DND-41 (cell line): ENCODE measurements around the gene EPHB4.

Experiments
- ATAC-seq: fragments of 200-7000 bp; cut with Tn5 transposase; 3 replicates; pipeline ENCODE4 v1.9.1; 2021; ENCODE audit warnings: low read depth; ENCODE audit not compliant: insufficient read depth
- DNase-seq: peaks from one replicate; pipeline ENCODE4 v3.0.0-alpha.2; 2020
- H2AFZ ChIP-seq: 2 replicates; pipeline ENCODE4 v1.6.0; 2012; ENCODE audit warnings: low read depth, low read length
- H3K27ac ChIP-seq: 2 replicates; pipeline ENCODE4 v1.5.1; 2012; ENCODE audit warnings: low read length, inconsistent platforms
- H3K27me3 ChIP-seq: fragments of 200-600 bp; sonication (generic); 2 replicates; pipeline ENCODE4 v1.6.0; 2012; ENCODE audit warnings: low read length, mild to moderate bottlenecking, inconsistent platforms; ENCODE audit not compliant: insufficient read depth, poor library complexity
- H3K36me3 ChIP-seq: 2 replicates; pipeline ENCODE4 v1.5.1; 2012; ENCODE audit warnings: low read length, inconsistent platforms; ENCODE audit not compliant: insufficient read depth
- H3K4me1 ChIP-seq: 2 replicates; pipeline ENCODE4 v1.5.1; 2012; ENCODE audit warnings: mild to moderate bottlenecking, low read length; ENCODE audit not compliant: insufficient read depth
- H3K4me2 ChIP-seq: 2 replicates; pipeline ENCODE4 v1.6.0; 2012; ENCODE audit warnings: mild to moderate bottlenecking, moderate library complexity, low read length, inconsistent platforms; ENCODE audit not compliant: insufficient read depth
- H3K4me3 ChIP-seq, 2 experiments: fragments of 200-600 bp in 1 of 2; shearing (Covaris generic) in 1 of 2; 2 replicates each; pipeline ENCODE4 v1.5.1; 2012 to 2016; ENCODE audit warnings: inconsistent platforms in 2 of 2, low read length in 2 of 2, mild to moderate bottlenecking in 2 of 2, low read depth in 1 of 2, moderate library complexity in 1 of 2
- H3K79me2 ChIP-seq: 2 replicates; pipeline ENCODE4 v1.6.0; 2012; ENCODE audit warnings: low read length, inconsistent platforms; ENCODE audit not compliant: insufficient read depth
- H3K9ac ChIP-seq: 2 replicates; pipeline ENCODE4 v1.6.0; 2012; ENCODE audit warnings: low read depth, mild to moderate bottlenecking, inconsistent platforms, low read length, moderate library complexity
- H3K9me3 ChIP-seq: 2 replicates; pipeline ENCODE4 v1.5.1; 2012; ENCODE audit warnings: low read length, moderate library complexity, mild to moderate bottlenecking, inconsistent platforms; ENCODE audit not compliant: insufficient read depth, severe bottlenecking
- H4K20me1 ChIP-seq: 2 replicates; pipeline ENCODE4 v1.6.0; 2012; ENCODE audit warnings: low read length; ENCODE audit not compliant: insufficient read depth
- EZH2 ChIP-seq: IDR thresholded peaks from 3 replicates; pipeline ENCODE4 v1.6.1; 2012; ENCODE audit warnings: borderline replicate concordance, low read depth, mild to moderate bottlenecking, moderate library complexity, low read length, inconsistent platforms; ENCODE audit not compliant: severe bottlenecking
- TF ChIP-seq, protein P1 (sequence below): IDR thresholded peaks from 2 replicates; pipeline ENCODE4 v1.5.1; 2012; ENCODE audit warnings: borderline replicate concordance, low read length, moderate library complexity, mild to moderate bottlenecking; ENCODE audit not compliant: poor library complexity, severe bottlenecking; ENCODE audit errors: extremely low read depth

The EPHB4 gene

DNA sequence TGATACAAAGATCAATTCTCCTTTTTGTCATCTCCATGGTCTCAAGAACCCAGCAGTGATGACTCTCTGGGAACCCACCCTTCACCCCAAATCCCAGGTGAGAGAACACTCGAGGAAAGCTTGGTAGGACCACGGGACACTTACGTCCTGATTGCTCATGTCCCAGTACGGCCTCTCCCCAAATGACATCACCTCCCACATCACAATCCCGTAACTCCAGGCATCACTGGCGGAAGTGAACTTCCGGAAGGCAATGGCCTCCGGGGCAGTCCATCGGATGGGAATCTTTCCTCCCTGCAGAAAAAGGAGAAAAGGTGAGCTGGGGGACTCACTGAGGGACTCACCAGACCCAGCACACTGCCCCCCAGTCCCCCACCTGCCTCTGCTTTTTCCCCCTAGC is 21.0 kb downstream of the EPHB4 start:
- H3K4me1 ChIP-seq: no peaks in the 10 kb centered on the region
- H3K36me3 ChIP-seq: no peaks in the 10 kb centered on the region
- DNase-seq: no peak
- H3K4me3 ChIP-seq: no peak overlapping the region
- no peak overlapping the region for H3K4me2 ChIP-seq
- TF ChIP-seq EZH2: no peak
- TF ChIP-seq, protein P1, sequence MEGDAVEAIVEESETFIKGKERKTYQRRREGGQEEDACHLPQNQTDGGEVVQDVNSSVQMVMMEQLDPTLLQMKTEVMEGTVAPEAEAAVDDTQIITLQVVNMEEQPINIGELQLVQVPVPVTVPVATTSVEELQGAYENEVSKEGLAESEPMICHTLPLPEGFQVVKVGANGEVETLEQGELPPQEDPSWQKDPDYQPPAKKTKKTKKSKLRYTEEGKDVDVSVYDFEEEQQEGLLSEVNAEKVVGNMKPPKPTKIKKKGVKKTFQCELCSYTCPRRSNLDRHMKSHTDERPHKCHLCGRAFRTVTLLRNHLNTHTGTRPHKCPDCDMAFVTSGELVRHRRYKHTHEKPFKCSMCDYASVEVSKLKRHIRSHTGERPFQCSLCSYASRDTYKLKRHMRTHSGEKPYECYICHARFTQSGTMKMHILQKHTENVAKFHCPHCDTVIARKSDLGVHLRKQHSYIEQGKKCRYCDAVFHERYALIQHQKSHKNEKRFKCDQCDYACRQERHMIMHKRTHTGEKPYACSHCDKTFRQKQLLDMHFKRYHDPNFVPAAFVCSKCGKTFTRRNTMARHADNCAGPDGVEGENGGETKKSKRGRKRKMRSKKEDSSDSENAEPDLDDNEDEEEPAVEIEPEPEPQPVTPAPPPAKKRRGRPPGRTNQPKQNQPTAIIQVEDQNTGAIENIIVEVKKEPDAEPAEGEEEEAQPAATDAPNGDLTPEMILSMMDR: no peak
- no peak overlapping the region for H3K9ac ChIP-seq
- H3K27ac ChIP-seq: no peak overlapping the region
- no peak for ATAC-seq
- H4K20me1 ChIP-seq: no peaks in the 10 kb centered on the region
- H3K79me2 ChIP-seq: no peaks in the 10 kb centered on the region
- no peaks in the 10 kb centered on the region for H3K27me3 ChIP-seq
- H3K9me3 ChIP-seq: no peaks in the 10 kb centered on the region
- H2AFZ ChIP-seq: no peak overlapping the region

DNA sequence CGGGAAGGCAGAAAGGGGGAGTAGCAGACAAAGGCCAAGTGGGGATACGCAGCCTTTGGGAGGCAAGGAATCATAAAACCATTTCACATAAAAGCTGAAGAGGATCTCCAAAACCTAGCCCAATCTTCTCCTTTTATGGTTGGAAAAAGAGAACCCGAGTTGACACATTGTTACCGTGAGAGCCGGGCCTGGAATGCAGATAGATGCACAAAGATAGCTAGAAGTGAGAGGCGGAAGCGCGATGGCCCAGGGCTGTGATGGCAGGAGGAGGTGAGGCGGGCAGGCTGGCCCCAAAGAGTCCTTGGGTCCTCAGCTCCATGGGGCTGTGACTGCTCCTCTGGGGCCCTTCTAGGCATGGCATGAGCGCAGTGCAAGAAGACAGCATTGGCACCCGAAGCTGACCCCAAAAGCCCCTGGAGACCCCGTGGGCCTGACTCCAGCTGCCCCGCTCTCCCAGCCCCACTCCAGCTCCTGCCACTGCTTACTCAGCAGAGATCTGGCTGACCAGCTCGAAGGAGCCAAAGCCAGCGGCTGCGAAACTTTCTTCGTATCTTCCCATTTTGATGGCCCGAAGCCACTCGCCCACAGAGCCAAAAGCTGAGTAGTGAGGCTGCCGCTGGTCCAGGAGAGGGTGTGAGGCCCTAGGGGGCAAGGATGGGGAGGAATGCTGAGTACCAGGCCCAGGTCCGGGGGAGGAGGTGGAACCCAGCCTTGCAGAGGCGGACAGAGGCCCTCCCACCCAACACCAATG is 22.5 kb downstream of the EPHB4 start:
- ATAC-seq (no peak), DNase-seq (no peak)
- H3K27me3 ChIP-seq: no peaks in the 10 kb centered on the region
- no peaks in the 10 kb centered on the region for H4K20me1 ChIP-seq
- no peak overlapping the region for H3K4me2 ChIP-seq
- no peaks in the 10 kb centered on the region for H3K36me3 ChIP-seq
- no peak for TF ChIP-seq EZH2
- TF ChIP-seq, protein P1: no peak
- no peaks in the 10 kb centered on the region for H3K4me1 ChIP-seq
- H3K79me2 ChIP-seq: no peaks in the 10 kb centered on the region
- H3K4me3 ChIP-seq: no peak overlapping the region
- no peaks in the 10 kb centered on the region for H3K9me3 ChIP-seq
- no peak overlapping the region for H3K9ac ChIP-seq
- H2AFZ ChIP-seq: no peak overlapping the region
- no peak overlapping the region for H3K27ac ChIP-seq

DNA sequence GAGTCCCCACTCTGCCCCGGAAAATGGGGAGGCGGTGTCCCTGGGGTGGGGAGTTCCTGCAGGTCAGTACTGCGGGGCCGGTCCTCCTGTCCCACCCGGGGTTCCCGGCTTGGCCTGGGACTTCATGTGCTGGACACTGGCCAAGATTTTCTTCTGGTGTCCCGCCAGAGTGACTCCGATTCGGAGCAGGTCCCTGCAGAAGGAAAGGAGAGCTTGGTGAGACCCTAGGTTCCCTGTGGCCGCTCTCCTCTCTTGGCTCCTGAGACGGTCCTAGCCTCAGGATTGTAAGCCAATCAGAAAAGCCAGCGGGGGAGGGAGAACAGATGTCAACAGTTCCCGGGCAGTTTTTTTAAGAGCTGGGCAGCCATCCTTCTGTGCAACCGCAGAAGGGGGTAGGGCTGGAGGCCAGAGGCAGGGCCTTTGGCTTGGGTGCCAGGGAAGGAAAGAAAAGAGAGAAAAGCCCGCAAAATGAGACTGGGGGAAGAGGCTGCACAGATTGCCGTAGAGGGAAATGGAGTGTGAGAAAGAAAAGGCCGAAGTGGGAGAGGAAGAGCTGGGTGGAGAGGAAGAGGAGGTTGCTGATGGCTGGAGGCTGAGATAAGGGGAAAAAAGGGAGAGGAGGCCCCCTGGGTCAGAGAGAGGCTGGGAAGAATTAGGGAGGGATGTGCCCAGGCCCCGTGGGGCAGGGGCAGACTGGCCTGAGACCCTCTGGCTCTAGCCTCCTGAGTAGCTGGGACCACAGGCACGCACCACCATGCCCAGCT is 23.7 kb downstream of the EPHB4 start:
- Histone ChIP-seq H3K36me3 (no peaks in the 10 kb centered on the region), H2AFZ (no peak overlapping the region), H3K4me2 (no peak overlapping the region), H3K79me2 (no peaks in the 10 kb centered on the region), H4K20me1 (no peaks in the 10 kb centered on the region), H3K4me3 (no peak overlapping the region), H3K9me3 (no peaks in the 10 kb centered on the region), H3K4me1 (no peaks in the 10 kb centered on the region), H3K9ac (no peak overlapping the region), H3K27me3 (no peaks in the 10 kb centered on the region), H3K27ac (no peak overlapping the region)
- no peak for TF ChIP-seq EZH2
- TF ChIP-seq, protein P1: no peak
- peak; percentile 75 for DNase-seq
- ATAC-seq: peak; percentile 87
